Small intestine (tissue), 7 donors: Measurements from ENCODE around the gene COQ8A. TPM values are rescaled to one million over a fixed set of nuclear protein-coding genes. Genes with fewer than 3 reads are reported as not detected.
A peak's percentile ranks its signal among the peaks of the same experiment; 100 is the strongest.
"Not testable (repeated sequence)": the region's sequence is repeated elsewhere in the genome, so short reads cannot be mapped to it uniquely, and the experiment has no call there.

Source experiments
- DNase-seq, 2 donors: peaks; one replicate each; pipeline versions ENCODE4 v3.0.0 to v3.0.0-alpha.2; 2013
- FAIRE-seq: peaks from 2 replicates; lab custom pipeline; 2012; peaks lifted over from hg19 to GRCh38; lab: Jason Lieb, UNC
- H3K27ac ChIP-seq, 3 donors: one replicate each; pipeline ENCODE4 v1.5.1; 2013; ENCODE audit warnings: low read length in 2 of 3, mild to moderate bottlenecking in 2 of 3, control low read depth in 1 of 3, inconsistent platforms in 1 of 3, low read depth in 1 of 3, moderate library complexity in 1 of 3
- H3K27me3 ChIP-seq, 3 donors: one replicate each; pipeline ENCODE4 v1.6.1; 2013; ENCODE audit warnings: low read length in 3 of 3, inconsistent platforms in 1 of 3; ENCODE audit not compliant: control insufficient read depth in 3 of 3, insufficient read depth in 3 of 3
- H3K36me3 ChIP-seq, 3 donors: one replicate each; pipeline ENCODE4 v1.6.1; 2013; ENCODE audit warnings: low read length in 3 of 3, inconsistent platforms in 1 of 3, low read depth in 1 of 3, mild to moderate bottlenecking in 1 of 3, moderate library complexity in 1 of 3; ENCODE audit not compliant: control insufficient read depth in 3 of 3, insufficient read depth in 2 of 3
- H3K4me1 ChIP-seq, 3 donors: one replicate each; pipeline ENCODE4 v1.6.1; 2013; ENCODE audit warnings: low read length in 2 of 3, inconsistent platforms in 1 of 3, low read depth in 1 of 3, mild to moderate bottlenecking in 1 of 3, moderate library complexity in 1 of 3; ENCODE audit not compliant: control insufficient read depth in 3 of 3, insufficient read depth in 2 of 3
- H3K4me3 ChIP-seq, 3 donors: one replicate each; pipeline ENCODE4 v1.5.1; 2013; ENCODE audit warnings: low read length in 3 of 3, control low read depth in 1 of 3, inconsistent platforms in 1 of 3, low read depth in 1 of 3, mild to moderate bottlenecking in 1 of 3, moderate library complexity in 1 of 3
- H3K9me3 ChIP-seq, 2 donors: one replicate each; pipeline ENCODE4 v1.6.1; 2013; ENCODE audit warnings: low read depth in 1 of 2, low read length in 1 of 2; ENCODE audit not compliant: control insufficient read depth in 2 of 2, insufficient read depth in 1 of 2
- WGBS, 3 donors: extraction: QIAGEN DNeasy Blood & Tissue Kit; methylation state at CpG; one replicate each; pipeline ENCODE4 v1.1.7; 2013; 5-methylcytosine and 5-hydroxymethylcytosine counted together
- polyA plus RNA-seq, 4 donors: library from polyadenylated mRNA; stranded (reverse) in 3 of 4; unstranded in 1 of 4; fragments of 200-250 nt in 3 of 4; fragments of 120-200 nt in 1 of 4; gene quantifications; one replicate each; pipeline versions ENCODE4 v1.2.1 to v1.2.3, GENCODE V29; 2013
- donor health status: healthy with polysubstance abuse.
- donor health status: control.
- donor health status: control.
- donor health status: Bipolar disorder and iron deficiency.
- donor health status: healthy.

Gene COQ8A
- polyA plus RNA-seq, 4 donors, result 35.7 to 52.6 (median 47.7) TPM

DNA sequence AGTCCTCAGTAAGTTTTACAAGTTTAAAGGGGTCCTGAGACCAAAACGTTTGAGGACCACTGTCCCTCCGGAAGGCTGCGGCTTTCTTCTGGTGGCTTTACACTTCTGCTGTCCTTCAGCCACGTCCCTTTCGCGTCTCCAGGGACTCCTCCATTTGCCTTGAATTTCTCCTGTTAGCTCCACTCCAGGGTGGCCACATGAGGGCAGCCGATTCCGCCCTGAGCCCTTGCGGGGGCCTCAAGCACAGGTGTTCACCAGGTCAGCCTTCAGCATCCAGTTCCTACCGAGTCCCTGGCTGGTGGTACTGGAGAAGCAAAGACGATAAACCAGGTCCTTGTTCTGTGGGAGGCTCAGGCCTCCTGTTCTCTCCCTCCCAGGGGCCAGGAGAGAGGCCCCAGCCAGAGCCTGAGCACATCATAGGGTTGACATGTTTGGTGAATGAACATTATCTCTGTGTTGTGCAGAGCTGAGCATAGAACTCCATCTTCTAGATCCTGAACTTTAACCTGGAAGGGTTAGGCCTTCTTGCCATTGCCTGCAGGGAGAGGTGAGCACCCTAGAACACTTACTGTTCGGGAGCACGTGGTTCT is 27.4 kb upstream of the COQ8A start:
- FAIRE-seq (no peak), DNase-seq (peak; percentile 80 to 84)
- WGBS, 3 donors, result 14 to 36% (median 16%) methylated on average over 13 of the region's 13 CpGs
- Histone ChIP-seq H3K9me3 (peaks cover 0 to 3% of the 10 kb centered on the region in 2 donors), H3K4me1 (no peaks in the 10 kb centered on the region), H3K27me3 (no peaks in the 10 kb centered on the region), H3K27ac (no peak overlapping the region), H3K36me3 (peaks cover 0 to 5% (median 5%) of the 10 kb centered on the region in 3 donors), H3K4me3 (no peak overlapping the region)

GRCh38 chr1:226915672-226915995 is 24.5 kb upstream of the COQ8A start:
- no peaks in the 10 kb centered on the region for H3K4me1 ChIP-seq
- WGBS, 3 donors, result 11 to 39% (median 18%) methylated on average over 3 of the region's 3 CpGs
- H3K36me3 ChIP-seq, result peaks cover 0 to 4% (median 2%) of the 10 kb centered on the region in 3 donors
- H3K27ac ChIP-seq, result no peak overlapping the region
- H3K9me3 ChIP-seq, result peaks cover 0 to 3% of the 10 kb centered on the region in 2 donors
- H3K4me3 ChIP-seq, result no peak overlapping the region
- H3K27me3 ChIP-seq, result no peaks in the 10 kb centered on the region
- FAIRE-seq, result no peak
- peak in 1 of 2 donors; percentile 62 for DNase-seq

- DNase-seq (no peak), FAIRE-seq (no peak)
- no peak overlapping the region for H3K27ac ChIP-seq
- WGBS, 3 donors, result 91 to 93% (median 93%) methylated on average over 2 of the region's 2 CpGs
- H3K9me3 ChIP-seq, result peaks cover 0 to 3% of the 10 kb centered on the region in 2 donors
- H3K27me3 ChIP-seq, result no peaks in the 10 kb centered on the region
- peaks cover 0 to 4% (median 0%) of the 10 kb centered on the region in 3 donors for H3K36me3 ChIP-seq
- no peaks in the 10 kb centered on the region for H3K4me1 ChIP-seq
- no peak overlapping the region for H3K4me3 ChIP-seq
Observed at GRCh38 chr1:226916497-226916896, 23.6 kb upstream of the COQ8A start.

DNA sequence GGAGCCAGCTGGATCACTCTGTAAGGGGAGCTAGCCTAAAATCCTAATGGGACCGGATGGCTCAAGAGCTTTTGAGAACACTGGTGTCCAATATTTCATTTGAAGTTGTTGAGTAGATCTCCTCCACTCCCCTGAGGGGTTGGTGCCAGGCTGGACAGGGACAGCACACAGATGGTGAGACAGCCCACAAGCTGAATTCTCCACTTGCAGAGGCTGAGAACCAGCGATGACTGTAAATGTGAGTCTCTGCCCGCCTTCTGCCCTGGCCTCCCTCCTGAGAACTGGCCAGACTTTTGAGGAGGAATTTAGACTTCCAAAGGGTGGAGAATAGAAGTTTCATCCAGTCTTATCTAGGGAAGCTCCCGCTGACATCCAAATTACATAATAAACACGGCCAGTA is 20.5 kb upstream of the COQ8A start:
- H3K9me3 ChIP-seq, result peaks cover 0 to 3% of the 10 kb centered on the region in 2 donors
- H3K27ac ChIP-seq, result no peak overlapping the region
- FAIRE-seq (no peak), DNase-seq (no peak)
- no peaks in the 10 kb centered on the region for H3K36me3 ChIP-seq
- 72 to 95% (median 76%) methylated on average over 5 of the region's 5 CpGs for WGBS, 3 donors
- no peaks in the 10 kb centered on the region for H3K27me3 ChIP-seq
- no peaks in the 10 kb centered on the region for H3K4me1 ChIP-seq
- no peak overlapping the region for H3K4me3 ChIP-seq

- Histone ChIP-seq H3K9me3 (no peaks in the 10 kb centered on the region), H3K27me3 (no peaks in the 10 kb centered on the region), H3K4me3 (no peak overlapping the region), H3K4me1 (no peaks in the 10 kb centered on the region), H3K27ac (no peak overlapping the region), H3K36me3 (no peaks in the 10 kb centered on the region)
- DNase-seq, result no peak
- FAIRE-seq, result no peak
- WGBS, 3 donors, result 86 to 100% (median 95%) methylated on average over 1 of the region's 1 CpG
Observed at GRCh38 chr1:226919995-226920394, 20.1 kb upstream of the COQ8A start.

- WGBS, 3 donors, result 49 to 79% (median 54%) methylated on average over 2 of the region's 2 CpGs
- no peak for FAIRE-seq
- Histone ChIP-seq H3K9me3 (no peaks in the 10 kb centered on the region), H3K27me3 (no peaks in the 10 kb centered on the region), H3K4me1 (no peaks in the 10 kb centered on the region), H3K27ac (no peak overlapping the region), H3K4me3 (no peak overlapping the region), H3K36me3 (no peaks in the 10 kb centered on the region)
- DNase-seq, result no peak
Observed at GRCh38 chr1:226920446-226920894, 19.6 kb upstream of the COQ8A start.

GRCh38 chr1:226921504-226921903 is 18.6 kb upstream of the COQ8A start:
- no peaks in the 10 kb centered on the region for H3K4me1 ChIP-seq
- no peaks in the 10 kb centered on the region for H3K27me3 ChIP-seq
- FAIRE-seq (no peak), DNase-seq (no peak)
- no peaks in the 10 kb centered on the region for H3K36me3 ChIP-seq
- H3K9me3 ChIP-seq, result no peaks in the 10 kb centered on the region
- H3K4me3 ChIP-seq, result no peak overlapping the region
- WGBS, 3 donors, result 86 to 96% (median 90%) methylated on average over 5 of the region's 5 CpGs
- no peak overlapping the region for H3K27ac ChIP-seq

GRCh38 chr1:226929260-226930111 is 10.6 kb upstream of the COQ8A start:
- not testable (repeated sequence) for DNase-seq, H3K9me3 ChIP-seq, H3K4me3 ChIP-seq, FAIRE-seq, H3K27ac ChIP-seq, H3K27me3 ChIP-seq, H3K36me3 ChIP-seq, H3K4me1 ChIP-seq
- WGBS, 3 donors, result 87 to 95% (median 95%) methylated on average over 4 to 5 of the region's 5 CpGs
